ENCODE results near the gene ANKRD18A. TPM values are rescaled to one million over a fixed set of nuclear protein-coding genes. Genes with fewer than 3 reads are reported as not detected.
"Not testable (repeated sequence)": the region's sequence is repeated elsewhere in the genome, so short reads cannot be mapped to it uniquely, and the experiment has no call there.

The ANKRD18A gene
- total and polyA plus RNA-seq, 2 of the 4 experiments (the other 2 are of a cell fraction): not detected

DNA sequence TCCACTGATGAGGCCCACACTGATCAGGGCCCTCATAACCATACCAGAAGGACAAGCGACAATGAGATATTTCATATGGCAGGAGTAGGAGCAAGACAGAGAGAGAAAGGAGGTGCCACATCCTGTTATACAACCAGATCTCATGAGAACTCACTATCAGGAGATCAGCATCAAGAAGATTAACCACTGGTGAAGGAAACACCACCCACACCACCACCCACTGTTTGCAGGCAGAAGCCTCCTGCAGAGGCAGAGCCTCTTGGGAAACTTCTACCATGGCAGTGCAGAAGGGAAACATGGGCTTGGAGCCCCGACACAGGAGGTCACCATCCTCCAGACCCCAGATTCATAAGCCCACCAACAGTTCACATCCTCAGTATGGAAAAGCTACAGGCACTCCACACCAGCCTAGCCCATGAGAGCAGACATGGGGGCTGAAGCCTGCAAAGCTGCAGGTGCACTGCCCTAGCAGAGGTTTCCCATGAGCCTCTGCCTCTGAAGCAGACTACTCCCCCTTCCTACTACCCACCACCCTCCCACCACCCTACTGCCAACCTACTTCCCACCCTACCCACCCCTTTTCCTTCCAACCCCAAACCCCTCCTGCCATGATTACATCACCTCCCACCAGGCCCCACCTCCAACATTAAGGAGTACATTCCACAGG is 73.8 kb downstream of the ANKRD18A start:
- H2AK5ac ChIP-seq (ENCODE audit: low read depth, low read length); H3K4me1 ChIP-seq (ENCODE audit: control insufficient read depth, insufficient read depth, low read length); H2AFZ ChIP-seq (replicated peaks; ENCODE audit: low read length, poor library complexity); H3K18ac ChIP-seq (ENCODE audit: low read depth, low read length); in situ Hi-C loops (cut with MboI; ENCODE audit: low sequenced_read_pairs); ATAC-seq (ENCODE audit: low read depth); H2BK120ac ChIP-seq (ENCODE audit: low read depth, low read length); H3K9me1 ChIP-seq (ENCODE audit: insufficient read depth, low read length); H4K20me1 ChIP-seq (ENCODE audit: insufficient read depth, low read length); H3K9ac ChIP-seq (ENCODE audit: low read depth, low read length); CTCF ChIA-PET; H3K27me3 ChIP-seq (ENCODE audit: control insufficient read depth, insufficient read depth, low read length); H3K9me3 ChIP-seq (ENCODE audit: control insufficient read depth, insufficient read depth, low read length); H4K91ac ChIP-seq (ENCODE audit: insufficient read depth, low read depth, low read length); H2BK15ac ChIP-seq (ENCODE audit: low read depth, low read length); H3K14ac ChIP-seq (replicated peaks; ENCODE audit: low read depth, low read length); H3K4me3 ChIP-seq (ENCODE audit: insufficient read depth, low read depth, low read length); H3K23ac ChIP-seq (ENCODE audit: low read depth, low read length); H3K79me1 ChIP-seq (ENCODE audit: low read depth in 1 of 2, low read length in 2 of 2); BruUV-seq (replicated peaks); H4K5ac ChIP-seq (ENCODE audit: low read depth, low read length); H2BK5ac ChIP-seq (ENCODE audit: low read depth, low read length, poor library complexity, severe bottlenecking); POLR2A ChIA-PET (ENCODE audit: unreplicated experiment); H2AK9ac ChIP-seq (replicated peaks; ENCODE audit: low read depth, low read length, poor library complexity); H3K4me2 ChIP-seq (ENCODE audit: low read depth, low read length); H3K56ac ChIP-seq (ENCODE audit: extremely low read depth, insufficient read depth, low read length); dilution Hi-C loops (cut with HindIII; ENCODE audit: low sequenced_read_pairs, unreplicated experiment); H3K27ac ChIP-seq (ENCODE audit: insufficient read depth, low read length); H2BK20ac ChIP-seq (ENCODE audit: low read depth, low read length); H3K36me3 ChIP-seq (ENCODE audit: control insufficient read depth, insufficient read depth, low read length); DNase-seq; H3K4ac ChIP-seq (ENCODE audit: low read depth, low read length); H4K8ac ChIP-seq (ENCODE audit: low read depth in 2 of 2, low read length in 2 of 2); intact Hi-C loops (cut with micrococcal nuclease): not testable (repeated sequence)
- WGBS, 2 experiments (ENCODE audit: extremely low coverage in 2 of 2, insufficient read length in 1 of 2): no CpG with 5 or more reads among the region's 2 CpGs

DNA sequence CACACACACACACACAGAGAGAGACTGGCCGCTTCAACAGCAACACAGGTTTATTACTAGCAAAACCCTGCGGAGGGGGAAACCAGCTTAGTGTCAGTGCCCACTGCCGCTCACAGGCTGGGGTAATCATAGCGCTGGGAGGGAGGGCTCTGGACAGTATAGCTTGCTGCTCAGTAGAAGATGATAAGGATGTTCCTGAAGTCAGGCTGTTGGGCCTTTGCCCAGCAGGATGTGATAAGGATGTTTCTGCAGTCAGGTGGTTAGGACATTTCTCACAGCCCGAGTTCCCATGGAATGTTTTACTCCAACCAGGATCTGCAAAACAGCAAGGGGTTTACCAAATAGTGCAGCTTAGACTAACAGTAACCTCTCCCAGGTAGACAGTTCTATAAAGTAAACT is 79.9 kb downstream of the ANKRD18A start:
- H4K5ac ChIP-seq (ENCODE audit: low read depth, low read length); H3K23ac ChIP-seq (ENCODE audit: low read depth, low read length); H3K56ac ChIP-seq (ENCODE audit: extremely low read depth, insufficient read depth, low read length); H3K36me3 ChIP-seq (ENCODE audit: control insufficient read depth, insufficient read depth, low read length); H2BK15ac ChIP-seq (ENCODE audit: low read depth, low read length); H3K79me1 ChIP-seq (ENCODE audit: low read depth in 1 of 2, low read length in 2 of 2); H3K27ac ChIP-seq (ENCODE audit: insufficient read depth, low read length); H3K4ac ChIP-seq (ENCODE audit: low read depth, low read length); intact Hi-C loops (cut with micrococcal nuclease); H4K8ac ChIP-seq (ENCODE audit: low read depth in 2 of 2, low read length in 2 of 2); H3K9me1 ChIP-seq (ENCODE audit: insufficient read depth, low read length); H3K9ac ChIP-seq (ENCODE audit: low read depth, low read length); H4K20me1 ChIP-seq (ENCODE audit: insufficient read depth, low read length); H2AK9ac ChIP-seq (replicated peaks; ENCODE audit: low read depth, low read length, poor library complexity); H2BK120ac ChIP-seq (ENCODE audit: low read depth, low read length); H3K27me3 ChIP-seq (ENCODE audit: control insufficient read depth, insufficient read depth, low read length); BruUV-seq (replicated peaks); H2BK5ac ChIP-seq (ENCODE audit: low read depth, low read length, poor library complexity, severe bottlenecking); H2BK20ac ChIP-seq (ENCODE audit: low read depth, low read length); H4K91ac ChIP-seq (ENCODE audit: insufficient read depth, low read depth, low read length); H3K4me3 ChIP-seq (ENCODE audit: insufficient read depth, low read depth, low read length); H3K14ac ChIP-seq (replicated peaks; ENCODE audit: low read depth, low read length); ATAC-seq (ENCODE audit: low read depth); POLR2A ChIA-PET (ENCODE audit: unreplicated experiment); in situ Hi-C loops (cut with MboI; ENCODE audit: low sequenced_read_pairs); H3K9me3 ChIP-seq (ENCODE audit: control insufficient read depth, insufficient read depth, low read length); H2AK5ac ChIP-seq (ENCODE audit: low read depth, low read length); H3K4me1 ChIP-seq (ENCODE audit: control insufficient read depth, insufficient read depth, low read length); H3K18ac ChIP-seq (ENCODE audit: low read depth, low read length); H3K4me2 ChIP-seq (ENCODE audit: low read depth, low read length); dilution Hi-C loops (cut with HindIII; ENCODE audit: low sequenced_read_pairs, unreplicated experiment); H2AFZ ChIP-seq (replicated peaks; ENCODE audit: low read length, poor library complexity): not testable (repeated sequence)
- CTCF ChIA-PET: interaction anchor here (0.6 kb wide), 1 partner anchor 35 kb away, joined by 4 read pairs; no protein-coding TSS in a partner anchor
- WGBS, 2 experiments (ENCODE audit: extremely low coverage in 2 of 2, insufficient read length in 1 of 2): no CpG with 5 or more reads among the region's 5 CpGs
- DNase-seq: peak; percentile 51

All from IMR-90 (cell line).